Lower lobe of right lung (tissue), 2 donors: ENCODE measurements around the gene GMDS. TPM values are rescaled to one million over a fixed set of nuclear protein-coding genes. Genes with fewer than 3 reads are reported as not detected.

Experiments
- ATAC-seq, 2 donors: fragments of 200-7000 bp; cut with Tn5 transposase; one replicate each; pipeline ENCODE4 v1.9.1; 2020 to 2022; ENCODE audit warnings: mild to moderate bottlenecking in 2 of 2, moderate library complexity in 2 of 2
- DNase-seq: peaks from one replicate; pipeline ENCODE4 v3.0.0-alpha.2; 2020
- H3K27ac ChIP-seq: fragments of 200-600 bp; one replicate; pipeline ENCODE4 v1.8.0; 2022
- H3K27me3 ChIP-seq: fragments of 200-600 bp; one replicate; pipeline ENCODE4 v1.8.0; 2022; ENCODE audit warnings: low read depth
- H3K36me3 ChIP-seq: fragments of 200-600 bp; one replicate; pipeline ENCODE4 v1.8.0; 2022; ENCODE audit warnings: mild to moderate bottlenecking
- H3K4me1 ChIP-seq: fragments of 200-600 bp; one replicate; pipeline ENCODE4 v1.8.0; 2022
- H3K4me3 ChIP-seq: fragments of 200-600 bp; one replicate; pipeline ENCODE4 v1.8.0; 2022; ENCODE audit warnings: mild to moderate bottlenecking
- H3K9me3 ChIP-seq: fragments of 200-600 bp; one replicate; pipeline ENCODE4 v1.8.0; 2022
- intact Hi-C: fragments of 100-400 bp; cut with DNase I; formaldehyde crosslinking; loops from one replicate; pipeline ENCODE4 v1.11.0; 2022
- total RNA-seq: library from RNA; stranded (reverse); fragmentation: NEBNext Ultra II Directional; extraction: Animal tissue kit (Norgen Biotek cat#: 25700); gene quantifications from one replicate; pipeline ENCODE4 v1.2.1, GENCODE V29; 2021
- TF ChIP-seq, protein P1 (sequence below): fragments of 200-600 bp; IDR thresholded peaks from one replicate; pipeline ENCODE4 v1.8.0; 2022; ENCODE audit warnings: antibody characterized with exemption, mild to moderate bottlenecking
- donor health status: DM: no; HTN: yes; CAD: no; lungs with severe emphysema.

GMDS gene
- total RNA-seq, 1 donor from 2014 or later: 12.7 TPM

DNA sequence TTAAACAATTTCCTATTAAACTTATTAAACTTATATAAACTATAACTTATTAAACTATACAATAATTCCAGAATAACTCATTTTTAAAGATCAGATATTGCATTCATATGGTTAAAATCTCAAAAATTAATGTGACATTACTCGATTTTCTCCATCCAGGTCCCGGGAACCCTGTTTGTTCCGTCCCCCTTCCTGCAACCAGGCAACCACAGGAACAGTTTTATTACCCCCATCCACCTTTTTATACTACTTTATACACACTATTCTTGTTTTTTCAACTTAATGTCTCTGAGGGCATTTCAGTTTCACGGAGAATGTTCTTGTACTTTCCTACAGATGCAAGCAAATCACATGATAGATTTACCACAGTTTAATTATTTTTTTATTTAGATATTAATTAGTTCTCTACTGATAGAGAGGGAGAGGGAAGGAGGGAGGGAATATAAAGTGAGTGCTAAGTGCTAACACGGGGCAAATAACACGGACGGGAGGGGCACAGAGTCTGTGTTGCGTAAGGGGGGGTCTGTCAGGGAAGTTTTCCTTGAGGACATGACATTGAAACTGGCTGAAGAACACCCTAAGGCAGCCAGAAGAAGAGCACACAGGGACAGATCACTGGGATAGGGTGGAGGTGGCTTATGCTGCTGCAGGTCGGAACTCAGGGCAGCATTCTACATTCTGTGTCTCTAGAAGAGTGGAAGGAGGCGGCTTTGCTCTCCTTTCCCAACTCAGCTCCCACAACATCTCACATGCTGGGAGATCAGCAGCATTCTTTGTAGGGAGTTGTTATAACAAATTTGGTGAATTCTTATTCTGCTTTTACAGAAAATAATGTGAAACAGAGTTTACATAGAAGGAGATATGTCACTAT, 410.5 kb downstream of the GMDS start:
- Histone ChIP-seq H3K36me3 (no peaks in the 10 kb centered on the region), H3K9me3 (no peaks in the 10 kb centered on the region), H3K27ac (no peak overlapping the region), H3K4me3 (no peak overlapping the region), H3K4me1 (peaks cover 11% of the 10 kb centered on the region), H3K27me3 (no peaks in the 10 kb centered on the region)
- intact Hi-C loops: no loop called here
- TF ChIP-seq, protein P1, sequence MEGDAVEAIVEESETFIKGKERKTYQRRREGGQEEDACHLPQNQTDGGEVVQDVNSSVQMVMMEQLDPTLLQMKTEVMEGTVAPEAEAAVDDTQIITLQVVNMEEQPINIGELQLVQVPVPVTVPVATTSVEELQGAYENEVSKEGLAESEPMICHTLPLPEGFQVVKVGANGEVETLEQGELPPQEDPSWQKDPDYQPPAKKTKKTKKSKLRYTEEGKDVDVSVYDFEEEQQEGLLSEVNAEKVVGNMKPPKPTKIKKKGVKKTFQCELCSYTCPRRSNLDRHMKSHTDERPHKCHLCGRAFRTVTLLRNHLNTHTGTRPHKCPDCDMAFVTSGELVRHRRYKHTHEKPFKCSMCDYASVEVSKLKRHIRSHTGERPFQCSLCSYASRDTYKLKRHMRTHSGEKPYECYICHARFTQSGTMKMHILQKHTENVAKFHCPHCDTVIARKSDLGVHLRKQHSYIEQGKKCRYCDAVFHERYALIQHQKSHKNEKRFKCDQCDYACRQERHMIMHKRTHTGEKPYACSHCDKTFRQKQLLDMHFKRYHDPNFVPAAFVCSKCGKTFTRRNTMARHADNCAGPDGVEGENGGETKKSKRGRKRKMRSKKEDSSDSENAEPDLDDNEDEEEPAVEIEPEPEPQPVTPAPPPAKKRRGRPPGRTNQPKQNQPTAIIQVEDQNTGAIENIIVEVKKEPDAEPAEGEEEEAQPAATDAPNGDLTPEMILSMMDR: no peak
- ATAC-seq (no peak), DNase-seq (no peak)

DNA sequence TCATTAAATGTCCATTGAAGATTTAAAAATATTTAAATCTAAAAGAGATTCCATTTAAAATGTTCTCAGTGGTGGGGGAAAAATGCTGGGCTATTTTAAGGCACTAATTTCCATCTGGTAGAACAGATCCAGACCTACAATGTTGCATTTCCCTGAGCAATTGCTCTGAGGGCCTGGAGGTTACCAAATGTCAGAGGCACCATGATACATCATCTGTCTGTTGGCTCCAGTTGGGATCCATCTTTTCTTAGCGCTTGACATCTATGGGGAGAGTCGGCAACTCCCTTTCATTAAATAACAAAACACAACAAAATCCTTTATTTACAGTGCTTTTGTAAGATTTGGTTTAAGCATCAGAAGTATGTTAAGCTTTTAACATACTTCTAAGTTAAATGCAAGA, 411.2 kb downstream of the GMDS start:
- H3K4me3 ChIP-seq: no peak overlapping the region
- DNase-seq: no peak

DNA sequence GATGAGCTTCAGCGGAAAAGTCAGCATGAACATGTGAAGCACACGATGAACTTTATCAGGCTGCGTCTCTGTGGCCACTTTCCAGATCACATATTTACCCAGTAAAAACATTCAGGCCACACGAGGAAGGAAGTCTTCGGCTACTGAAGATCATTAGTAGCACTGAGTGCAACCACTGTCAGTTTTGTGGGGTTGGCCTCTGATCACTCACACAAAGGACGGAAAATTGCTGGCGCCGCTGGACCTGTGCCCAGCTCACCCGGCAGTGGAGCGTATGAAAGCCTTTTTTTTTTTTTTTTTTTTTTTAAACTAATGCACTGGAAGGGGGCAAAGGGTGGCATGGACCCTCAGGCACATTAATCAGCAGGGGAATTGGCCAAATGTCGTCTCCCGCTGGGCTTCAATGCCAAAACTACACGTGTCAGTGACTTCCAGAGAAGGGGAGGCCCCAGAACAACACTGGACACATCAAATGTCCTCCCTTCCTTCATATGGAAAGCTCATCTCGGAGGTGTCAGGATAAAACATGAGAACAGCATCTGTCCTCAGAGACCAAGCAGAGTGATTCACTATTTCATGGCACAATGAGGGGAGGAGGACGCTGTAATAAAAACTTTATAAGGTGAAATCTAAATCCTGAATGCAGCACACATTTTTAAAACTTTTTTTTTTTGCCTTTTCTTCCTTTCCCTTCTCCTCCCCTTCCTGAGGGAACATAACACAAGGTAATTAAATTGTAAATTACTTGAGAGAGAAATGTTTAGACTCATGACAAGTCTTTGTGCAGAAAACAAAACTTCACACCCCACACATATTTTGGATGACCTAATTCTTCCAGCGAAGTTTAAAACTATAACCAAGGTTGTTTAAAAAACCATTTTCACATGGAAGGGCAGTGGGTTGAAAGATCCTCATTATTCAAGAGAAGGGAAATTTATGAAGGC, 412.3 kb downstream of the GMDS start:
- intact Hi-C loops: no loop called here
- H3K4me1 ChIP-seq: peaks cover 11% of the 10 kb centered on the region
- H3K27me3 ChIP-seq: no peaks in the 10 kb centered on the region
- no peak overlapping the region for H3K27ac ChIP-seq
- peak overlapping the region; percentile 7 for H3K4me3 ChIP-seq
- H3K36me3 ChIP-seq: no peaks in the 10 kb centered on the region
- peaks cover 5% of the 10 kb centered on the region for H3K9me3 ChIP-seq
- TF ChIP-seq, protein P1: no peak
- DNase-seq (peak; percentile 52), ATAC-seq (peak; percentile 66 to 70)

More for the DNA sequence above, 411.2 kb downstream of the GMDS start:
- intact Hi-C loops: no loop called here
- Histone ChIP-seq H3K4me1 (peaks cover 11% of the 10 kb centered on the region), H3K27me3 (no peaks in the 10 kb centered on the region), H3K27ac (no peak overlapping the region), H3K36me3 (no peaks in the 10 kb centered on the region), H3K9me3 (no peaks in the 10 kb centered on the region)
- ATAC-seq: no peak
- TF ChIP-seq, protein P1: no peak

DNA sequence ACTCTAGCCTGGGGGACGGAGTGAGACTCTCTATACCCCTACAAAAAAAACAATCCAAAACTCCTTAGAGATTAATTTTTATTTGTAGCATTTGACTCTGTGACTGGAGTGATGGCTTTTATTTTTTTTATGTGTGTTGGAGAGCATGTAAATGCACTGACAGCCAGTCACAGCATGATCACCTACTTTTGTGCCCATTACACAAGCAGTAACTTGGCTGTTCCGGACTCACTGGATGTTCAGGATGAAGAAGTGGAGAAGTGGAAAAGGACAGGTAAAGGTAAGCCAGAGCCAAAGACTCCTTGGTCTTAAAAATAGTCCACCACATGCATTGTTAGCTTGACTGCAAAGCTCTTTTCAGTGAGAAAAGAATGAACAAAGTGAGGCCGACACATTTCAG, 413.0 kb downstream of the GMDS start:
- Histone ChIP-seq H3K27ac (no peak overlapping the region), H3K4me3 (peak overlapping the region; percentile 7), H3K36me3 (no peaks in the 10 kb centered on the region), H3K9me3 (peaks cover 11% of the 10 kb centered on the region), H3K4me1 (peaks cover 11% of the 10 kb centered on the region), H3K27me3 (no peaks in the 10 kb centered on the region)
- intact Hi-C loops: no loop called here
- no peak for DNase-seq
- TF ChIP-seq, protein P1: no peak
- no peak for ATAC-seq

DNA sequence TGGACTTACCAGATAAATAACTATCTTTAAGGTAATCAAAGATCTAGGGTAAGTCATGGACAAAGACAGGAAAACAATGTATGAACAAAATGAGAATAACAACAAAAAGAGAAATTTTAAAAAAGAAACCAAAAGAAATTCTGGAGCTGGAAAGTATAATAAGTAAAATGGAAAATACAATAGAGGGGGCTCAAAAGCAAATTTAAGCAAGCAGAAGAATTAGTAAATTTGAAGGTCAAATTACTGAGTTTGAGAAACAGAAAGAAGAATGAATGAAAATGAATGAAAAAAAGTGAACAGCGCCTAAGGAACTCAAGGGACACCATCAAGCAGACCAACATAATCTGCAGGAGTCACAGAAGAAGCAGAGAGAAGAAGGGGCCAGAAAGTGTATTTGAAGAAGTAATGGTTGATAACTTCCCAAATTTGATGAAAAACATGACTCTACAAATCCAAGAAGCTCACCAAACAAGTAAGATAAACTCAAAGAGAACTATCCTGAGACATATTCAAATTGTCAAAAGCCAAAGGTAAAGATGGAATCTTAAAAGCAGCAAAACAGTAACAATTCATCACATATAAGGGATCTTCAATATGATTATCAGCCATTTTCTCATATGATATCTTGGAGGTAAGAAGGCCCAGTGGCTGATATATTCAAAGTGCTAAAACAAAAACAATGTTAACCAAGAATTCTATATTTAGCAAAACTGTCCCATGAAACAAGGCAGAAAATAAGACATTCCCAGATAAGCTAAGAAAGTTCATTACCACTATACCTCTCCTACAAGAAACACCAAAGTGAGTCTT, 417.2 kb downstream of the GMDS start:
- DNase-seq (no peak), ATAC-seq (no peak)
- no peak overlapping the region for H3K27ac ChIP-seq
- H3K4me1 ChIP-seq: peaks cover 8% of the 10 kb centered on the region
- TF ChIP-seq, protein P1: no peak
- no peaks in the 10 kb centered on the region for H3K27me3 ChIP-seq
- intact Hi-C loops: no loop called here
- H3K9me3 ChIP-seq: peaks cover 11% of the 10 kb centered on the region
- no peaks in the 10 kb centered on the region for H3K36me3 ChIP-seq
- no peak overlapping the region for H3K4me3 ChIP-seq
